ENCODE data around the gene NELFCD.

NELFCD gene

GRCh38 chr20:58944610-58945009, 36.4 kb upstream of the NELFCD start:
- TF ChIP-seq NFIC (IDR thresholded peaks at IDR 0.05) (no peak), RAD21 (IDR thresholded peaks at IDR 0.05; ENCODE audit: low read depth) (no peak)
- TF ChIP-seq, protein P1, sequence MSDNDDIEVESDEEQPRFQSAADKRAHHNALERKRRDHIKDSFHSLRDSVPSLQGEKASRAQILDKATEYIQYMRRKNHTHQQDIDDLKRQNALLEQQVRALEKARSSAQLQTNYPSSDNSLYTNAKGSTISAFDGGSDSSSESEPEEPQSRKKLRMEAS (IDR thresholded peaks at IDR 0.05) = no peak

DNA sequence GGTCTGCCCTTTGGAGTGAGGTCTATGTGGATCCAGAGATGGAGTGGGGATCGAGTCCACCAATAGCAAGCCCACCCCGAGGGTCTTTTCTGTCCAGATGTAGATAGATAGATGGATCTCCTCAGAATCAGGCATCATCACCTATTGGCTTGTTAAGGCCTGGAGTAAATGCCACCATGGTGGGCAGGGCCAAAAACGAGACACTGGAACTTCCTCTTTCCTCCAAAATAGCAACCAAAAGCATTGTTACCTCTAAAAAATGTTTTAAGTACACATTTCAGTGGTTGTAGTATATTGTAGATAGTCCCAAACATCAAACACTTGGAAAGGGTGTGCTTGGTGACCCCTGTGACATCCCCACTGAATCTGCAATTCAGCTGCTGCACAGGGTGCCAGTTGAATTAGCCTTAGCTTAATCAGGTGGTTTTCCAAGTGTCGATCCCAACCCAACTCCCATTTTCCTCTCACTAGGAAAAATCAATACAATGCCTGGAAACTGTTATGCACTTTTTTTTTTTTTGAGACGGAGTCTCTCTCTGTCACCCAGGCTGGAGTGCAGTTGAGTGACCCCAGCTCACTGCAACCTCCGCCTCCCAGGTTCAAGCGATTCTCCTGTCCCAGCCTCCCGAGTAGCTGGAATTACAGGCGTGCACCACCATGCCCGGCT, 35.0 kb upstream of the NELFCD start:
- TF ChIP-seq REST (IDR thresholded peaks at IDR 0.05; ENCODE audit: low read depth) (no peak), ZBTB7A (IDR thresholded peaks at IDR 0.05; ENCODE audit: low read depth) (no peak), YY1 (IDR thresholded peaks at IDR 0.05; ENCODE audit: low read depth) (no peak), RAD21 (IDR thresholded peaks at IDR 0.05; ENCODE audit: low read depth) (no peak), TEAD4 (IDR thresholded peaks at IDR 0.05) (no peak), EP300 (IDR thresholded peaks at IDR 0.05; ENCODE audit: borderline replicate concordance) (no peak), TAF1 (IDR thresholded peaks at IDR 0.05; ENCODE audit: low read depth) (no peak), CREB1 (IDR thresholded peaks at IDR 0.05; ENCODE audit: low read depth) (no peak), TCF12 (IDR thresholded peaks at IDR 0.05; ENCODE audit: low read depth) (no peak), EGR1 (IDR thresholded peaks at IDR 0.05) (no peak), FOXM1 (IDR thresholded peaks at IDR 0.05; ENCODE audit: borderline replicate concordance, low read depth) (no peak), CEBPB (IDR thresholded peaks at IDR 0.05) (no peak), USF1 (IDR thresholded peaks at IDR 0.05) (no peak)
- TF ChIP-seq, protein P1 (IDR thresholded peaks at IDR 0.05) = no peak

- TF ChIP-seq CREB1 (IDR thresholded peaks at IDR 0.05; ENCODE audit: low read depth) = no peak
- no peak for TF ChIP-seq ZBTB7A (IDR thresholded peaks at IDR 0.05; ENCODE audit: low read depth)
- no peak for TF ChIP-seq EGR1 (IDR thresholded peaks at IDR 0.05)
- TF ChIP-seq FOXM1 (IDR thresholded peaks at IDR 0.05; ENCODE audit: borderline replicate concordance, low read depth) = no peak
- TF ChIP-seq TEAD4 (IDR thresholded peaks at IDR 0.05) = no peak
Observed at GRCh38 chr20:58950603-58951002, 30.5 kb upstream of the NELFCD start.

- TF ChIP-seq TEAD4 (IDR thresholded peaks at IDR 0.05) (no peak), RAD21 (IDR thresholded peaks at IDR 0.05; ENCODE audit: low read depth) (no peak), NFIC (IDR thresholded peaks at IDR 0.05) (no peak), EGR1 (IDR thresholded peaks at IDR 0.05) (no peak), TCF12 (IDR thresholded peaks at IDR 0.05; ENCODE audit: low read depth) (no peak), YY1 (IDR thresholded peaks at IDR 0.05; ENCODE audit: low read depth) (no peak), CEBPB (IDR thresholded peaks at IDR 0.05) (no peak), ZBTB7A (IDR thresholded peaks at IDR 0.05; ENCODE audit: low read depth) (no peak)
- TF ChIP-seq, protein P1 (IDR thresholded peaks at IDR 0.05) = no peak
Observed at GRCh38 chr20:58953050-58953449, 28.0 kb upstream of the NELFCD start.

- TF ChIP-seq USF1 (IDR thresholded peaks at IDR 0.05) (no peak), CEBPB (IDR thresholded peaks at IDR 0.05) (peak; percentile 17; the same call in 1 of the 2 replicates), NFIC (IDR thresholded peaks at IDR 0.05) (no peak)
Observed at GRCh38 chr20:58956078-58956477, 25.0 kb upstream of the NELFCD start.

DNA sequence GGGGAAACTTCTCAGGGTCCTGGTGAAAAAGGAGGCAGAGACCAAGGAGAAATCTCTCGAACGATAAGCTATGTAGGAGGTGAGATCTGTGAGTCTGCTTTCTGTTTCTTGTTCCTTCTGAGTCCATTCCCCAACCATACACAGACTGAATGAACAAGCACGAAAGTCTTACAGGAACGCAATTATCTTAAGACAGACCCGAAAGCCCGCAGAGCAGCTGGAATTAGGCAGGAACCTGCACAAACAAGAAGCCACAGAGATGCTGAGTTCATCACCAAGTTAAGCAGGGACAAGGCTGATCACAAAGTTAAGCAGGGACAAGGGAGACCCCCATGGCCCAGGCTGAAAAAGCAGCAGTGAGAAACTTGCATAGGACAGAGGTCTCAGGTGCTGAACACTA, 21.4 kb upstream of the NELFCD start:
- TF ChIP-seq YY1 (IDR thresholded peaks at IDR 0.05; ENCODE audit: low read depth) = no peak
- TF ChIP-seq REST (IDR thresholded peaks at IDR 0.05; ENCODE audit: low read depth) = no peak
- no peak for TF ChIP-seq EP300 (IDR thresholded peaks at IDR 0.05; ENCODE audit: borderline replicate concordance)
- TF ChIP-seq FOXM1 (IDR thresholded peaks at IDR 0.05; ENCODE audit: borderline replicate concordance, low read depth) = no peak
- no peak for TF ChIP-seq USF1 (IDR thresholded peaks at IDR 0.05)
- TF ChIP-seq EGR1 (IDR thresholded peaks at IDR 0.05) = no peak
- TF ChIP-seq CREB1 (IDR thresholded peaks at IDR 0.05; ENCODE audit: low read depth) = no peak
- TF ChIP-seq NFIC (IDR thresholded peaks at IDR 0.05) = no peak
- TF ChIP-seq ZBTB7A (IDR thresholded peaks at IDR 0.05; ENCODE audit: low read depth) = no peak
- TF ChIP-seq TEAD4 (IDR thresholded peaks at IDR 0.05) = no peak
